GM12875 (cell line): ENCODE data around the gene CTTNBP2.

Experiments used
- H3K4me3 ChIP-seq: one replicate; pipeline ENCODE4 v1.5.1; 2011; ENCODE audit warnings: low read depth, low read length, control low read depth
- CTCF ChIP-seq: IDR thresholded peaks from 2 replicates; pipeline ENCODE4 v1.5.1; 2011; ENCODE audit warnings: low read depth, mild to moderate bottlenecking, control low read depth, inconsistent platforms, low read length, moderate library complexity, borderline replicate concordance; ENCODE audit not compliant: insufficient read depth

The CTTNBP2 gene

GRCh38 chr7:117741962-117742361, 131.3 kb downstream of the CTTNBP2 start:
- TF ChIP-seq CTCF, result no peak
- no peak overlapping the region for H3K4me3 ChIP-seq

- no peak for TF ChIP-seq CTCF
- H3K4me3 ChIP-seq, result no peak overlapping the region
Observed at GRCh38 chr7:117739085-117739484, 134.2 kb downstream of the CTTNBP2 start.

- TF ChIP-seq CTCF, result no peak
Observed at GRCh38 chr7:117737926-117738325, 135.3 kb downstream of the CTTNBP2 start.

GRCh38 chr7:117731455-117731854, 141.8 kb downstream of the CTTNBP2 start:
- TF ChIP-seq CTCF, result no peak
- no peak overlapping the region for H3K4me3 ChIP-seq

More at GRCh38 chr7:117737926-117738325, 135.3 kb downstream of the CTTNBP2 start:
- H3K4me3 ChIP-seq, result no peak overlapping the region

- no peak overlapping the region for H3K4me3 ChIP-seq
- TF ChIP-seq CTCF, result no peak
Observed at GRCh38 chr7:117730390-117730789, 142.9 kb downstream of the CTTNBP2 start.

- no peak overlapping the region for H3K4me3 ChIP-seq
- TF ChIP-seq CTCF, result no peak
Observed at GRCh38 chr7:117728890-117729624, 144.2 kb downstream of the CTTNBP2 start.

GRCh38 chr7:117724898-117725297, 148.3 kb downstream of the CTTNBP2 start:
- no peak overlapping the region for H3K4me3 ChIP-seq
- no peak for TF ChIP-seq CTCF
